ENCODE results near the gene STK11. TPM values are rescaled to one million over a fixed set of nuclear protein-coding genes. Genes with fewer than 3 reads are reported as not detected.

The STK11 gene
- total RNA-seq, 1 donor from 2014 or later, result 59.3 TPM

DNA sequence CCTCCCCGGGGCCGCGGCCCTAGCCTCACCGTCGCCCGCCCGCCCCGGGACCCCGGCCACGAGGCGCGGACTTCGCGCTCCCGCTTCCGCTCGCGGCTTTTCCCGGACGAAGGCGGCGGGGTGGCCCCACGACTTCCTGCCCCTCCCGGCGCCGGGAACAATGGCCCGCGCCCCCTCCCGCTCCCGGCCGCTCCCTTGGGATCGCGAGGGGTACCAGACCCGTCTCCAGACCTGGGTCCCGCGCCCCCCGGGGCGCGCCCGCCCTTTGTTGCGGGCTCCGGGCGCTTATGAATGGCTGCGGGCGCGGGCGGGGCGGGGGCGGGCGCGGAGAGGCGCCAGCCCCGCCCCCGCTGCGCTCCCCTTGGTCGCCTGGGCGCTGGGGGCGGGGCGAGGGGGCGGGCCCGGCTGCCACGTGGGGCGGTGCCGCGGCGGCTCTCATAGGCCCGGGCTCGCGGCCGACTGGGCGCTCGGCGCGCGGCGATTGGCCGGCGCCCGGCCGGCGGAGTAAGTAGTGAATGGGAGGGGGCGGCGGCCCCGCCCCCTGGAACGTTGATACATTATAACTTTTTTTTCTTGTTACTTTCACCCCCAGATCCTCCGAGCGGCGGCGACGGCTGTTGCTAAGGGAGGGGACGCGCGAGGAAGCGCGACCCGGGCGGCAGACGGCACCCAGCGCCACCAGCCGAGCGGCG is 43.9 kb downstream of the STK11 start:
- peak overlapping the region; percentile 75 for H3K4me3 Mint-ChIP-seq (ENCODE audit: low read depth)
- H3K27ac Mint-ChIP-seq, result peak overlapping the region; percentile 84
- peaks cover 7% of the 10 kb centered on the region for H3K36me3 Mint-ChIP-seq (ENCODE audit: insufficient read depth)
- peaks cover 9% of the 10 kb centered on the region for H3K4me1 Mint-ChIP-seq (ENCODE audit: low read depth)
- DNase-seq (ENCODE audit: low spot score, unreplicated experiment), result peak; percentile 90
- H3K9me3 Mint-ChIP-seq (ENCODE audit: low read depth), result no peaks in the 10 kb centered on the region
- TF ChIP-seq, protein P1, sequence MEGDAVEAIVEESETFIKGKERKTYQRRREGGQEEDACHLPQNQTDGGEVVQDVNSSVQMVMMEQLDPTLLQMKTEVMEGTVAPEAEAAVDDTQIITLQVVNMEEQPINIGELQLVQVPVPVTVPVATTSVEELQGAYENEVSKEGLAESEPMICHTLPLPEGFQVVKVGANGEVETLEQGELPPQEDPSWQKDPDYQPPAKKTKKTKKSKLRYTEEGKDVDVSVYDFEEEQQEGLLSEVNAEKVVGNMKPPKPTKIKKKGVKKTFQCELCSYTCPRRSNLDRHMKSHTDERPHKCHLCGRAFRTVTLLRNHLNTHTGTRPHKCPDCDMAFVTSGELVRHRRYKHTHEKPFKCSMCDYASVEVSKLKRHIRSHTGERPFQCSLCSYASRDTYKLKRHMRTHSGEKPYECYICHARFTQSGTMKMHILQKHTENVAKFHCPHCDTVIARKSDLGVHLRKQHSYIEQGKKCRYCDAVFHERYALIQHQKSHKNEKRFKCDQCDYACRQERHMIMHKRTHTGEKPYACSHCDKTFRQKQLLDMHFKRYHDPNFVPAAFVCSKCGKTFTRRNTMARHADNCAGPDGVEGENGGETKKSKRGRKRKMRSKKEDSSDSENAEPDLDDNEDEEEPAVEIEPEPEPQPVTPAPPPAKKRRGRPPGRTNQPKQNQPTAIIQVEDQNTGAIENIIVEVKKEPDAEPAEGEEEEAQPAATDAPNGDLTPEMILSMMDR (IDR thresholded peaks at IDR 0.05; ENCODE audit: unreplicated experiment), result no peak
- no peaks in the 10 kb centered on the region for H3K27me3 Mint-ChIP-seq

DNA sequence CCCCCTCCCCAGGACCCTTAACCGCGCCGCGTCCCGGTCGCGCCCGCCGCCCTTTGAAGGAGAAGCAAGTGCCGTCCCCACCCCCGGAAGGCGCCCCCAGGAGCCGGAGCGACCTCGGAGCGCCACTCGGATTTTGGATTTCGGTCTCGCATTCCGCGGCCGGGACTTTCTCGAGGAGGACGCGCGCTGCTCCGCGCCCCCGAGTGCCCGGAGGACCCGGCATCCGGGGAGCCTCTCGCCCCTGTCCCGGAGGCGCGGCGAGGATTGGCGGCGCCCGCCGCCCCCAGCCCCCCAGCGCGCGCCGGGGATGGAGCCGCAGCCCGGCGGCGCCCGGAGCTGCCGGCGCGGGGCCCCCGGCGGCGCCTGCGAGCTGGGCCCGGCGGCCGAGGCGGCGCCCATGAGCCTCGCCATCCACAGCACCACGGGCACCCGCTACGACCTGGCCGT is 44.4 kb downstream of the STK11 start:
- no peak overlapping the region for H3K27ac Mint-ChIP-seq
- no peaks in the 10 kb centered on the region for H3K27me3 Mint-ChIP-seq
- H3K9me3 Mint-ChIP-seq (ENCODE audit: low read depth), result no peaks in the 10 kb centered on the region
- H3K36me3 Mint-ChIP-seq (ENCODE audit: insufficient read depth), result peaks cover 13% of the 10 kb centered on the region
- peaks cover 7% of the 10 kb centered on the region for H3K4me1 Mint-ChIP-seq (ENCODE audit: low read depth)
- peak overlapping the region; percentile 75 for H3K4me3 Mint-ChIP-seq (ENCODE audit: low read depth)
- DNase-seq (ENCODE audit: low spot score, unreplicated experiment), result no peak
- TF ChIP-seq, protein P1 (IDR thresholded peaks at IDR 0.05; ENCODE audit: unreplicated experiment), result no peak

DNA sequence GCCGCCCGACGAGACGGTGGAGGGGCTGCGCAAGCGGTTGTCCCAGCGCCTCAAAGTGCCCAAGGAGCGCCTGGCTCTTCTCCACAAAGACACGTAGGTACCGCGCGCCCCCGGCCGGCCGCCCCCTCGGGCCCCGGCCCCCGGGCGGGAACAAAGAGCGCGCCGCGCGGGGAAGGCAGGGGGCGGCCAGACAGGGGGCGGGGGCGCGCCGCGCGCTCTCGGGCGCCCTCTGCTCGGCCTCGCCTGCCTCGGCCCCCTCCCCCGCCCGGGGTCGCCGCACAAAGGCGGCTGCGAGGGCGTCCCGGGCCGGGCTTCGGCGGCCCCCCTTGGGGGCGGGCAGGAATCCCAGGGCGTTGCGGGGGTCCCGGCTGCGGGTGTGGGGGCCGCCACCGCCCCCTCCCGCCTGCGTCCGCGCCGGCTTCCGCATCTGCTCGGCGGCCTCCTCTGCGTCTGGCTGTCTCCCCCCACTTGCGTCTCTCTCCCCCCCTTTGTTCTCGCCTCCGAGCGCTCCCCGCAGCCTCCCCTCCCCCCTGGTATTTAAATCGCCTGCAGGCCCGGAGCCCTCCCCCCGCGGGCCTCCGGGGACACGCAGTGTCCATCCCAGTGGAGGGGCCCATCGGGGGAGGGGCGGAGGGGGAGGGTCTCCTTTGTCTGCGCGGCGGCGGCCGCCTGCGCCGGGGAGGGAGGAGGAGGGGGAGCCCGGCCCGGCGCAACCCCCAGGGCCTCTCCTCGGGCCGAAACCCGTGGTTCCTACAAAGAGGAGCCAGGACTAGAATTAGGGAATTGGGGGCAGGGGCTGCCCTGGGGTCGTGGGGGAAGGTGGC is 45.1 kb downstream of the STK11 start:
- Mint-ChIP-seq H3K4me1 (ENCODE audit: low read depth) (peaks cover 7% of the 10 kb centered on the region), H3K27ac (peak overlapping the region; percentile 81), H3K27me3 (no peaks in the 10 kb centered on the region), H3K4me3 (ENCODE audit: low read depth) (peak overlapping the region; percentile 88), H3K36me3 (ENCODE audit: insufficient read depth) (peaks cover 13% of the 10 kb centered on the region), H3K9me3 (ENCODE audit: low read depth) (no peaks in the 10 kb centered on the region)
- TF ChIP-seq, protein P1 (IDR thresholded peaks at IDR 0.05; ENCODE audit: unreplicated experiment), result no peak
- DNase-seq (ENCODE audit: low spot score, unreplicated experiment), result peak; percentile 67

DNA sequence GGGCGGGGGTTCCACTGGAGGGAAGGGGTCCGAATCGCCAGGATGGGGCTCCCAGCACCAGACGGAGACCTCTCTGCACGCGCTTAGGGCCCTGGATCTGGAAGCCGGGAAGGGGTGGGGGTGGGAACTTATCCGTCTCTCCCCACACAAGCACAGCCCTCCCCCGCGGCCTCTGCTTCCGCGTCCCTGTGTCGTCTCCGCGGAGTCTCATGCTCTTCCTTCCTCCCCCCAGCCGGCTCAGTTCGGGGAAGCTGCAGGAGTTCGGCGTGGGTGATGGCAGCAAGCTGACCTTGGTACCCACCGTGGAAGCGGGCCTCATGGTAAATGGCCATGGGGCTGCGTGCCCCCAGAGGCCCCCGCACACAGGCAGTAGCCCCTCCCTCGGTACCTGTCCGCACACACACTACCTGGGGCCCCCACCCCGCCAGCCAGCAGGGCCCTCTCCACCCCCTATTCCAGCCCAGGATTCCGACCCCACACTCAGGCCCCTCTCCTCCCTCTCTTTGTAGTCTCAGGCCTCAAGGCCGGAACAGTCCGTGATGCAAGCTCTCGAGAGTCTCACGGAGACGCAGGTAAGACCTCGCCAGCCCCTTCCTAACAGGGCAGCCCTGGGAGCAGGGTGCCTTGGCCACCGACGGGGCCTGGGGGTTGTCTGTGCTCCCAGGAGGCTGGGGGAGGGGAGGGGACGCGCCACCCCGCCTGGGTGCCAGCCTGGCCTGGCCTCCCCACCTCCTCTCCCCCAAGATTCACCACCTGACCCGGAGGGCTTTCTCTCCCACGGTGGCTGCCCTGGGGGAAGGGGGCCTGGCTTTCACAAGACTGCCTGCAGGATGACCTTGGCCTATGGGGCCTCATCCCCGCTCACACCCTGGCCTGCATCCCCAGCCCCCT is 46.0 kb downstream of the STK11 start:
- Mint-ChIP-seq H3K4me3 (ENCODE audit: low read depth) (peak overlapping the region; percentile 88), H3K4me1 (ENCODE audit: low read depth) (peaks cover 7% of the 10 kb centered on the region), H3K9me3 (ENCODE audit: low read depth) (no peaks in the 10 kb centered on the region), H3K27ac (peak overlapping the region; percentile 81), H3K36me3 (ENCODE audit: insufficient read depth) (peaks cover 13% of the 10 kb centered on the region), H3K27me3 (no peaks in the 10 kb centered on the region)
- TF ChIP-seq, protein P1 (IDR thresholded peaks at IDR 0.05; ENCODE audit: unreplicated experiment), result no peak
- DNase-seq (ENCODE audit: low spot score, unreplicated experiment), result no peak

Measured in progenitor cell of endocrine pancreas (in vitro differentiated cells).